ENCODE data around the gene KCNA10. TPM values are rescaled to one million over a fixed set of nuclear protein-coding genes. Genes with fewer than 3 reads are reported as not detected.

The KCNA10 gene
- polyA plus RNA-seq, 2 donors = not detected

DNA sequence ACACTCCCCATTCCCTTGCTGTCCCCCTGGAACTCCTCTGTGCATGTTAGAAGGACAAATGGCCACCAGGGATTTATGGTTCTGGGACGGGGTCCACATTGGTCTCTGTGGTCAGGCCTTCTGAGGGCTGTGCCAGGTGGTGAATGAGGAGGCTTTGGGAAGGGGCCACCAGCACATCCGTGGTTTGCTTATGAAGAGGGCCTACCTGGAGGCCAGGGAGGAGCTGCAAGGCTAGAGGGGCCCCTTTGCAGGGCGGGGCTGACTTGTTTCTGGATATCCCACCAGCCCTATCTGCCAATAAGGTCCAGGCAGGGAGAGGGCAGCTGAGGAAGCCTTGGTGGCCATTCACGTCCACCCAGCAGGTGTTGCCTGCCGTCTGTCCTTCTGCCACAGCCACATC, 24.9 kb downstream of the KCNA10 start:
- H3K9me3 ChIP-seq (ENCODE audit: control insufficient read depth in 2 of 2, insufficient read depth in 1 of 2, low read depth in 1 of 2, low read length in 1 of 2) = no peaks in the 10 kb centered on the region
- peaks cover 0 to 5% of the 10 kb centered on the region in 2 donors for H3K4me1 ChIP-seq (ENCODE audit: control insufficient read depth in 2 of 2, insufficient read depth in 2 of 2, low read length in 1 of 2)
- 77 to 79% methylated on average over 5 of the region's 5 CpGs for WGBS, 2 donors
- H3K27ac ChIP-seq (ENCODE audit: low read depth in 2 of 2, low read length in 1 of 2) = no peak overlapping the region
- no peaks in the 10 kb centered on the region for H3K36me3 ChIP-seq (ENCODE audit: control insufficient read depth in 2 of 2, insufficient read depth in 2 of 2, low read length in 1 of 2)
- no peak overlapping the region for H3K4me3 ChIP-seq (ENCODE audit: low read depth in 1 of 2, low read length in 2 of 2)
- no peaks in the 10 kb centered on the region for H3K27me3 ChIP-seq (ENCODE audit: control insufficient read depth in 1 of 2, insufficient read depth in 2 of 2, low read length in 2 of 2)

DNA sequence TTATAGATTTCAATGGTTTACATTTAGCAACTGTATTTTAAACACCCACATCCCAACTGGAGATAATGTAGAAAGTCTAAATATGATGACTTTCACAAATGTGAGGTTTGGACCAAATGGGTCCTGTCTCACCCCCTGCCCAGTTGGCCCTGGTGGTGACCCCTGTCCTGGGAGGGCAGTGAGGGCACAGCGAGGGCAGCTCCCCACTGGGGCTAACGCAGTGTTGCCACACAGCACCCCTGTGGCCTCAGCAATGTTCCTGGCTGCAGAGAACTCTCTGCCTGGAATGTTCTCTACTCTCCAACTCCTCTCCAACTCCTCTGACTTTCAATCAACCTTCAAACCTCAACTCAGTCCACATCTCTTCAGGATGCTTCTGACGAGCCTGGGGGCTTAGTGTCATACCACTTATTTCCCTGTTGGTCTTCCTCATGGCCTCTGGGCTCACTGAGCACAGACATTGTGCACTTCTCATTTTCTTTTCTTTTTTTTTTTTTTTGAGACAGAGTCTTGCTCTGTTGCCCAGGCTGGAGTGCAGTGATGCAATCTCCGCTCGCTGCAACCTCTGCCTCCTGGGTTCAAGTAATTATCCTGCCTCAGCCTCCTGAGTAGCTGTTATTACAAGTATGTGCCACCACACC, 25.8 kb downstream of the KCNA10 start:
- H3K9me3 ChIP-seq (ENCODE audit: control insufficient read depth in 2 of 2, insufficient read depth in 1 of 2, low read depth in 1 of 2, low read length in 1 of 2) = no peaks in the 10 kb centered on the region
- 80 to 92% methylated on average over 5 of the region's 5 CpGs for WGBS, 2 donors
- no peak overlapping the region for H3K27ac ChIP-seq (ENCODE audit: low read depth in 2 of 2, low read length in 1 of 2)
- H3K27me3 ChIP-seq (ENCODE audit: control insufficient read depth in 1 of 2, insufficient read depth in 2 of 2, low read length in 2 of 2) = no peaks in the 10 kb centered on the region
- no peaks in the 10 kb centered on the region for H3K36me3 ChIP-seq (ENCODE audit: control insufficient read depth in 2 of 2, insufficient read depth in 2 of 2, low read length in 1 of 2)
- peaks cover 0 to 5% of the 10 kb centered on the region in 2 donors for H3K4me1 ChIP-seq (ENCODE audit: control insufficient read depth in 2 of 2, insufficient read depth in 2 of 2, low read length in 1 of 2)
- H3K4me3 ChIP-seq (ENCODE audit: low read depth in 1 of 2, low read length in 2 of 2) = no peak overlapping the region

DNA sequence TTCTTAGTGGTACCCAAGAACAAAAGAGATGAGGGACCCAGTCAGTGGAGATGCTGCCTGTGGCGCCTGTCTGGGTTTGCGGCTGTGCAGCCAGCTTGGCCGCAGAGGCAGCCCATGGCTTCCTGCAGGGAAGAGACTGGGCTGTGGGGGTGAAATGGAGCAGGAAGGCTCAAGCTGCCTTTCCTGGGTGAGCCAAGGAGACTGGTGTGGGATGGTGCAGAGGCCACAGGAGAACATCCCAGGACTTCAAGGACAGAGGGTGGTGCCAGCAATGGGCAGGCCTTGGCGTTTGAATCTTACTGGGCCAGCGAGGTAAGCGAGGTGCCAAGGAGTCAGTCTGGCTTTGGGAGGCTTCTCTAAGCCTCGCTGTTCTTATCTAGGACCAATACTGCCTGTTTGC, 26.4 kb downstream of the KCNA10 start:
- H3K9me3 ChIP-seq (ENCODE audit: control insufficient read depth in 2 of 2, insufficient read depth in 1 of 2, low read depth in 1 of 2, low read length in 1 of 2) = no peaks in the 10 kb centered on the region
- no peaks in the 10 kb centered on the region for H3K36me3 ChIP-seq (ENCODE audit: control insufficient read depth in 2 of 2, insufficient read depth in 2 of 2, low read length in 1 of 2)
- WGBS, 2 donors = 78 to 85% methylated on average over 7 of the region's 7 CpGs
- no peak overlapping the region for H3K4me3 ChIP-seq (ENCODE audit: low read depth in 1 of 2, low read length in 2 of 2)
- H3K27me3 ChIP-seq (ENCODE audit: control insufficient read depth in 1 of 2, insufficient read depth in 2 of 2, low read length in 2 of 2) = no peaks in the 10 kb centered on the region
- H3K4me1 ChIP-seq (ENCODE audit: control insufficient read depth in 2 of 2, insufficient read depth in 2 of 2, low read length in 1 of 2) = peaks cover 0 to 5% of the 10 kb centered on the region in 2 donors
- H3K27ac ChIP-seq (ENCODE audit: low read depth in 2 of 2, low read length in 1 of 2) = no peak overlapping the region

DNA sequence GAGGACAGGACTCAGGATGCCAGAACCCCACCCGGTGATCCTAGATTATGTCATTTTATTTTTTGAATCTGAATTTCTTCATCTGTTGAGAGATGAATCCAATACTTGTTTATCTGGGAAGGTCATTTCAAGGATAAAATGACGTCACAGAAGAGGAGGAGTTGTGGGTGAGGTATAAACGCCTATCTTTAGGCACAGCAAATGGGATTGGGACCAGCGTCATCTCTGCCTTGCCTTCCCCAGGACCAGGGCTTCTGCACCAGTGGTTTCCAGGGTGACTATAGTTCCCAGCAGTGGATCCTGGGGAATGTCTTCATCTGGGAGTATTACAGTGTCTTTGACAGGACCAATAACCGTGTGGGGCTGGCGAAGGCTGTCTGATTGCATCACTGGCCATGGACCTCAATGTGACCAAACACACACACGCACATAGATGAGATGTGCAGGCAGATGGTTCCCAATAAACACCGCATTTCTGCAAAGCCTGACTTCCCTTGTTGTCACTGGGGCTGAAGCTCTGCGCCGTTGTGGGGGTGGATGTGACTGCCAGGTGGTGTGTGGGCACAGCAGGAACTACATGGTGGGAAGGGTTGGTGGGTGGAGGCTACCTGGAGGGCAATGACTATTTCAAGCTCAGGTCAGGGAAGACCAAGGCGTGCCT, 28.1 kb downstream of the KCNA10 start:
- WGBS, 2 donors = 70 to 77% methylated on average over 11 of the region's 11 CpGs
- Histone ChIP-seq H3K9me3 (ENCODE audit: control insufficient read depth in 2 of 2, insufficient read depth in 1 of 2, low read depth in 1 of 2, low read length in 1 of 2) (no peaks in the 10 kb centered on the region), H3K27me3 (ENCODE audit: control insufficient read depth in 1 of 2, insufficient read depth in 2 of 2, low read length in 2 of 2) (no peaks in the 10 kb centered on the region), H3K4me1 (ENCODE audit: control insufficient read depth in 2 of 2, insufficient read depth in 2 of 2, low read length in 1 of 2) (peaks cover 0 to 5% of the 10 kb centered on the region in 2 donors), H3K36me3 (ENCODE audit: control insufficient read depth in 2 of 2, insufficient read depth in 2 of 2, low read length in 1 of 2) (no peaks in the 10 kb centered on the region), H3K27ac (ENCODE audit: low read depth in 2 of 2, low read length in 1 of 2) (no peak overlapping the region), H3K4me3 (ENCODE audit: low read depth in 1 of 2, low read length in 2 of 2) (no peak overlapping the region)

DNA sequence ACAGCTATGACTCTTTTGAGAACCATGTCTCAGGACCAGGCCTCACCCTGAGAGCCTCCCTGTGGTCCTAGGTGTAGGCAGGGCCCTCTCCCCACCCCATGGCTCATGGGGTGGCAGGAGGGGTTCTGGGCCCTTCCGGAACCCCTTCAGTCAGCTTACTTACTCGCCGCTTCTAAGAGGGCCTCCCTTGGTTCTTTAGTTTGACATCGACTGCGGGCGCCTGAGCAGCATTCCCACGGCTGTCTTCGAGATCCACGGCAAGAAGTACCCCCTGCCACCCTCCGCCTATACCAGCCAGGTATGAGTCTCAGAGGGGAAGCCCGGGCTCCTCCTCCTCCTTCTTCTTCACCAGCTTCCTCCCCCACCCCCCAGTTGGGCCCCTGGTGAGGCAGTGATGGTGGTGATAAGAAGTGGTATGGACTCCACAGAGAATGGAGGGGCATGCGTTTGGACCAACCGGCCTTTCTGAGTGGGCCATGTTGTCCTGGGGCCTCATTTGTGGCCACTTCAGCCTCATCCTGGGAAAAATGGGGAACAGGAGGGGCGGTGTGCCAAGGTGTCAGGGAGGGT, 28.9 kb downstream of the KCNA10 start:
- 82 to 83% methylated on average over 14 of the region's 14 CpGs for WGBS, 2 donors
- no peaks in the 10 kb centered on the region for H3K36me3 ChIP-seq (ENCODE audit: control insufficient read depth in 2 of 2, insufficient read depth in 2 of 2, low read length in 1 of 2)
- no peaks in the 10 kb centered on the region for H3K27me3 ChIP-seq (ENCODE audit: control insufficient read depth in 1 of 2, insufficient read depth in 2 of 2, low read length in 2 of 2)
- no peak overlapping the region for H3K4me3 ChIP-seq (ENCODE audit: low read depth in 1 of 2, low read length in 2 of 2)
- peaks cover 0 to 5% of the 10 kb centered on the region in 2 donors for H3K4me1 ChIP-seq (ENCODE audit: control insufficient read depth in 2 of 2, insufficient read depth in 2 of 2, low read length in 1 of 2)
- no peak overlapping the region for H3K27ac ChIP-seq (ENCODE audit: low read depth in 2 of 2, low read length in 1 of 2)
- no peaks in the 10 kb centered on the region for H3K9me3 ChIP-seq (ENCODE audit: control insufficient read depth in 2 of 2, insufficient read depth in 1 of 2, low read depth in 1 of 2, low read length in 1 of 2)

DNA sequence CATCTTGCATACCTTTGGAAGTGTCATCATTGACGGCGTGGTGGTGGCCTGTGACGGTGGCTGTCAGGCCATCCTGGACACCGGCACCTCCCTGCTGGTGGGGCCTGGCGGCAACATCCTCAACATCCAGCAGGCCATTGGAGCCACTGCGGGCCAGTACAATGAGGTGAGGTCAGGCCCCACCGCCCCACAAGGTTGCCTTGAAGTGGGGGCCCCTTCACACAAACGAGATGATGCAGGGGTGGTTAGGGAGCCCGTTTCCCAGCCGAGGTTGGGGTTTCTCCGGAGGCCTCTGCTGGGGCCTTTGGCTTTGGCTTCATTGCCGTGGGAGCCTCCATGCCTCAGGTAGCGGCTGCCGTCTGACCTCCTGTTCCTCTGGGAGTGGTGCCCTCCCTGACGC, 29.6 kb downstream of the KCNA10 start:
- no peak overlapping the region for H3K4me3 ChIP-seq (ENCODE audit: low read depth in 1 of 2, low read length in 2 of 2)
- H3K27me3 ChIP-seq (ENCODE audit: control insufficient read depth in 1 of 2, insufficient read depth in 2 of 2, low read length in 2 of 2) = peaks cover 0 to 2% of the 10 kb centered on the region in 2 donors
- H3K9me3 ChIP-seq (ENCODE audit: control insufficient read depth in 2 of 2, insufficient read depth in 1 of 2, low read depth in 1 of 2, low read length in 1 of 2) = no peaks in the 10 kb centered on the region
- H3K4me1 ChIP-seq (ENCODE audit: control insufficient read depth in 2 of 2, insufficient read depth in 2 of 2, low read length in 1 of 2) = peaks cover 0 to 5% of the 10 kb centered on the region in 2 donors
- no peaks in the 10 kb centered on the region for H3K36me3 ChIP-seq (ENCODE audit: control insufficient read depth in 2 of 2, insufficient read depth in 2 of 2, low read length in 1 of 2)
- no peak overlapping the region for H3K27ac ChIP-seq (ENCODE audit: low read depth in 2 of 2, low read length in 1 of 2)
- WGBS, 2 donors = 92 to 93% methylated on average over 15 of the region's 15 CpGs

DNA sequence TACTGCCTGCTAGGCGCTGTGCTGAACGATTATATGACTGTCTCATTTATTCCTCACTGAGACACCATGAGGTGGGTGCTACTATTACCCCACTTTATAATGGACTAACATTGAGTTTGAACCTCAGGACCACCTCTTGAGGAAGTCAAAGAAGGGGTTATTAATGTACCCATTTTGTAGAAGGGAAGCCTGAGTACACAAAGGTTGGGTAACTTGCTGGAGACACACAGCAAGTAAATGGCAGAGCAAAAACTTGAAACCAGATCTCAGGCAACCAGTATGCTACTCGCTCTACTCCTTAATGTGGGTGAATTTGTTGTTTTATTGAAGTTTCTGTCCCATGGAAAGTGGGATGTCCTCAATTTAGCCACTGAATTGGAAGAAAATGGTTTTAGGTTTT, 30.1 kb downstream of the KCNA10 start:
- H3K4me1 ChIP-seq (ENCODE audit: control insufficient read depth in 2 of 2, insufficient read depth in 2 of 2, low read length in 1 of 2) = no peaks in the 10 kb centered on the region
- H3K4me3 ChIP-seq (ENCODE audit: low read depth in 1 of 2, low read length in 2 of 2) = no peak overlapping the region
- no peaks in the 10 kb centered on the region for H3K9me3 ChIP-seq (ENCODE audit: control insufficient read depth in 2 of 2, insufficient read depth in 1 of 2, low read depth in 1 of 2, low read length in 1 of 2)
- H3K27ac ChIP-seq (ENCODE audit: low read depth in 2 of 2, low read length in 1 of 2) = no peak overlapping the region
- H3K27me3 ChIP-seq (ENCODE audit: control insufficient read depth in 1 of 2, insufficient read depth in 2 of 2, low read length in 2 of 2) = peaks cover 0 to 2% of the 10 kb centered on the region in 2 donors
- H3K36me3 ChIP-seq (ENCODE audit: control insufficient read depth in 2 of 2, insufficient read depth in 2 of 2, low read length in 1 of 2) = no peaks in the 10 kb centered on the region
- 64 to 66% methylated on average over 3 of the region's 3 CpGs for WGBS, 2 donors

DNA sequence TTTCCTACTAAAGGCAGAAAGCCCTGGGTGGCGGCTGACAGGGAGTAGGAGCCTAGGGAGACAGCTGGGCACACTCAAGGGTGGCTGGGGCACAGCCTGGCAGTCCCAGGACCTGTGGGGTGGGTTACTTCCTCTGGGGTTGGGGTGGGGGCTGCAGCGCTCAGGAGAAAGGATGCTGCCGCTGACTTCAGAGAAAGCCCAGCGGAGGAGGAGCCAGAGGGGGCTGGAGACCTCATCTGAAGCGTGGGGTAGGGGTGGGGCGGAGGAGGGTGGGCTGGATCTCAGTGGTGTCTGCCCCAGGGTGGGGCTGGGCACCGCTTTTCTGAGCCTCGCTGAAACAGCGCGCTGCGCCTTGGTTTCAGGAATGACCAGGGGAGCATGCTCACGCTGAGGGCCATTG, 30.8 kb downstream of the KCNA10 start:
- no peak overlapping the region for H3K27ac ChIP-seq (ENCODE audit: low read depth in 2 of 2, low read length in 1 of 2)
- H3K9me3 ChIP-seq (ENCODE audit: control insufficient read depth in 2 of 2, insufficient read depth in 1 of 2, low read depth in 1 of 2, low read length in 1 of 2) = no peaks in the 10 kb centered on the region
- no peak overlapping the region for H3K4me3 ChIP-seq (ENCODE audit: low read depth in 1 of 2, low read length in 2 of 2)
- no peaks in the 10 kb centered on the region for H3K36me3 ChIP-seq (ENCODE audit: control insufficient read depth in 2 of 2, insufficient read depth in 2 of 2, low read length in 1 of 2)
- no peaks in the 10 kb centered on the region for H3K4me1 ChIP-seq (ENCODE audit: control insufficient read depth in 2 of 2, insufficient read depth in 2 of 2, low read length in 1 of 2)
- 80 to 87% methylated on average over 12 of the region's 12 CpGs for WGBS, 2 donors
- H3K27me3 ChIP-seq (ENCODE audit: control insufficient read depth in 1 of 2, insufficient read depth in 2 of 2, low read length in 2 of 2) = peaks cover 0 to 2% of the 10 kb centered on the region in 2 donors

DNA sequence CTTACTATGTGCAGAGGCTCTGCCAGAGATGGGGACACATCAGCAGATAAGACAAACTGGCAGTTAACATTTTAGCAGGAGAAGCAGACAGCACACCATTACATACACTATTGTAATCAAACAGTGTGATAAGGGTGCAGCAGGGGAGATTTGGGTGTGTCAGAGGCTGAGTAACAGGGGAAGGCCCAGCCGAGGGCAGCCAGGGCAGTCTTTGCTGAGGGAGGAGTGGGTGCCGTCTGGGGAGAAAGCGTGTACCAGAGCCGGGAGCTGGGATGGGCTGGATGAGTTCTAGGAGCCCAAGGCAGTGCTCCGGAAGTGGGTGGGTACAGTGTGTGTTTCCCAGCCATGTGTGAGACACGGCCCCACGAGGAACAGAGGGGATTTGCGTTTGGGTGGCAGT, 31.2 kb downstream of the KCNA10 start:
- 40 to 45% methylated on average over 8 of the region's 8 CpGs for WGBS, 2 donors
- H3K27ac ChIP-seq (ENCODE audit: low read depth in 2 of 2, low read length in 1 of 2) = no peak overlapping the region
- no peak overlapping the region for H3K4me3 ChIP-seq (ENCODE audit: low read depth in 1 of 2, low read length in 2 of 2)
- no peaks in the 10 kb centered on the region for H3K9me3 ChIP-seq (ENCODE audit: control insufficient read depth in 2 of 2, insufficient read depth in 1 of 2, low read depth in 1 of 2, low read length in 1 of 2)
- H3K27me3 ChIP-seq (ENCODE audit: control insufficient read depth in 1 of 2, insufficient read depth in 2 of 2, low read length in 2 of 2) = peaks cover 0 to 2% of the 10 kb centered on the region in 2 donors
- H3K36me3 ChIP-seq (ENCODE audit: control insufficient read depth in 2 of 2, insufficient read depth in 2 of 2, low read length in 1 of 2) = no peaks in the 10 kb centered on the region
- H3K4me1 ChIP-seq (ENCODE audit: control insufficient read depth in 2 of 2, insufficient read depth in 2 of 2, low read length in 1 of 2) = no peaks in the 10 kb centered on the region

DNA sequence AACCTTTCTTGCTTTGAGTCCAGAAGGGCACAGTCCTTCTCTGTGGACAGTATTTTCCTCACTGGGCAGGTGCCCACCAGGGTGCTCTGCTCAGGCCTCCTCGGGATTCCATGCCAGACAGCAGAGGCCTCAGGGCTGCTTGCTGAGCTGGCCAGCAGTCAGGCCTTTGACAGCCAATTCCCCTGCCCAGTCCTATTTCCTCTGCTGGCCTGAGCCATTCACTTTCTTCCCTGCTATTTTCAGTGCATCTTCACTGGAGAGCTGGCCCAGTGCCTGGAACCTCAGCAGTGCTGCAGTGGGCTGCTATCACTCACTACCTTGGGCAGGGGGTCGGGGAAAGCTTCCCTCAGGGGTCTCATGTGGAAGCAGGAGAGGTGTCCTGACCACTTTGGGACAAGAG, 33.2 kb downstream of the KCNA10 start:
- WGBS, 2 donors = 30 to 51% methylated on average over 2 of the region's 2 CpGs
- Histone ChIP-seq H3K36me3 (ENCODE audit: control insufficient read depth in 2 of 2, insufficient read depth in 2 of 2, low read length in 1 of 2) (no peaks in the 10 kb centered on the region), H3K27ac (ENCODE audit: low read depth in 2 of 2, low read length in 1 of 2) (no peak overlapping the region), H3K4me3 (ENCODE audit: low read depth in 1 of 2, low read length in 2 of 2) (no peak overlapping the region), H3K4me1 (ENCODE audit: control insufficient read depth in 2 of 2, insufficient read depth in 2 of 2, low read length in 1 of 2) (no peaks in the 10 kb centered on the region), H3K27me3 (ENCODE audit: control insufficient read depth in 1 of 2, insufficient read depth in 2 of 2, low read length in 2 of 2) (peaks cover 0 to 2% of the 10 kb centered on the region in 2 donors), H3K9me3 (ENCODE audit: control insufficient read depth in 2 of 2, insufficient read depth in 1 of 2, low read depth in 1 of 2, low read length in 1 of 2) (no peaks in the 10 kb centered on the region)
